B cell (primary cell): ENCODE measurements around the gene HMG20B.

Source experiments
- CTCF ChIP-seq: fragments of 200-600 bp; IDR thresholded peaks from one replicate; pipeline ENCODE4 v1.8.0; 2022; ENCODE audit warnings: antibody characterized with exemption, mild to moderate bottlenecking
- EZH2 ChIP-seq: IDR thresholded peaks from 2 replicates; pipeline ENCODE4 v1.6.1; 2012; ENCODE audit warnings: borderline replicate concordance, low read depth, mild to moderate bottlenecking, moderate library complexity, low read length; ENCODE audit not compliant: insufficient read depth, poor library complexity, severe bottlenecking

DNA sequence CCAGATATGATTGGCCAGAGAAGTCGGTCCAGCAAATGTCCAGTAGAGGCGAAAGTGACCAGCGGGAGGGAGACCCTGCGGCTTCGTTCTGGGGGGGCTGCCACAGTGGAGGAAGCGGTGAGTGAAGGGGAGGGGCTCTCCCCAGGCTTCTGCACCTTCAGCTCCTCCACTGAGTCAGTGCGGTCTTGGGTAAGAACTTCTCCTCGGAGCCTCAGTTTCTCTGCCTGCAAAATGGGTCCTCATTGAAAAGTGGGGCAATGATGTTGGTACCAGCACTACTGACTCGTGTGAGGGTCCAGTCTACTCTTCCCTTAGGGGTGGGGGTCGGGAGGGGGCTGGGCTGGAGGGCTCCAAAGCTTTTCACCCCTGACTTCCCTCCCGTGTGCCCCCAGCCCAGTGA is 16.7 kb downstream of the HMG20B start:
- no peak for TF ChIP-seq CTCF
- no peak for TF ChIP-seq EZH2
